GM12878 (cell line): ENCODE results near the gene MSX1. TPM values are rescaled to one million over a fixed set of nuclear protein-coding genes. Genes with fewer than 3 reads are reported as not detected.

ENCODE experiments used
- ATAC-seq: fragments of 200-7000 bp; cut with Tn5 transposase; 3 replicates; pipeline ENCODE4 v1.9.1; 2020; ENCODE audit warnings: mild to moderate bottlenecking, moderate library complexity
- BruUV-seq: library from RNA; stranded (reverse); fragments of 400-500 nt; replicated peaks from 2 replicates; lab custom pipeline; 2021; lab: Mats Ljungman, UMichigan
- CTCF ChIA-PET: fragments of 300-600 bp; sonication (Branson Sonifier 250); formaldehyde crosslinking; extraction: SDS; loops from one replicate; lab custom pipeline; 2021; ENCODE audit warnings: inconsistent platforms; lab: Yijun Ruan, JAX
- POLR2A ChIA-PET: fragments of 350-600 bp; formaldehyde crosslinking; extraction: SDS; loops from one replicate; lab custom pipeline; 2021; ENCODE audit warnings: inconsistent platforms; lab: Charles Lee
- RAD21 ChIA-PET: fragments of 300-600 bp; sonication (Branson Sonifier 250); formaldehyde crosslinking; loops from one replicate; lab custom pipeline; 2023; ENCODE audit warnings: antibody characterized with exemption; ENCODE audit not compliant: unreplicated experiment; lab: Charles Lee
- SMC1A ChIA-PET: fragments of 300-600 bp; sonication (Branson Sonifier 250); formaldehyde crosslinking; loops from one replicate; lab custom pipeline; 2023; ENCODE audit not compliant: unreplicated experiment, uncharacterized antibody; lab: Charles Lee
- DNase-seq: peaks from one replicate; pipeline ENCODE4 v3.0.0-alpha.2; 2011; ENCODE audit warnings: low read depth, low spot score
- FAIRE-seq: peaks from 3 replicates; lab custom pipeline; 2011; peaks lifted over from hg19 to GRCh38; lab: Jason Lieb, UNC
- H2AFZ ChIP-seq: 2 replicates; pipeline ENCODE4 v1.6.0; 2011; ENCODE audit warnings: low read depth, low read length, control low read depth; ENCODE audit not compliant: control insufficient read depth
- H3K27ac ChIP-seq: 2 replicates; pipeline ENCODE4 v1.5.1; 2011; ENCODE audit warnings: control low read depth; ENCODE audit not compliant: control insufficient read depth, insufficient read depth
- H3K27me3 ChIP-seq, 2 experiments: replicated peaks in 1 of 2; 2 replicates each; pipeline versions ENCODE4 v1.6.0 to v1.6.1; 2011; ENCODE audit warnings: low read length in 1 of 2; ENCODE audit not compliant: control insufficient read depth in 2 of 2, insufficient read depth in 2 of 2
- H3K36me3 ChIP-seq, 2 experiments: 2 replicates each; pipeline ENCODE4 v1.5.1; 2011; ENCODE audit warnings: low read length in 1 of 2; ENCODE audit not compliant: control insufficient read depth in 2 of 2, insufficient read depth in 2 of 2
- H3K4me1 ChIP-seq: 2 replicates; pipeline ENCODE4 v1.6.1; 2011; ENCODE audit warnings: mild to moderate bottlenecking, low read length, moderate library complexity, mixed read lengths; ENCODE audit not compliant: control insufficient read depth, insufficient read depth
- H3K4me2 ChIP-seq: 2 replicates; pipeline ENCODE4 v1.6.0; 2011; ENCODE audit warnings: control low read depth; ENCODE audit not compliant: control insufficient read depth, insufficient read depth
- H3K4me3 ChIP-seq: fragments of 200-600 bp; sonication (generic); 2 replicates; pipeline ENCODE4 v1.5.1; 2016
- H3K79me2 ChIP-seq: 2 replicates; pipeline ENCODE4 v1.6.0; 2011; ENCODE audit warnings: low read length; ENCODE audit not compliant: control insufficient read depth, insufficient read depth
- H3K9ac ChIP-seq: 2 replicates; pipeline ENCODE4 v1.8.0; 2011; ENCODE audit warnings: low read length, control low read depth, mixed read lengths; ENCODE audit not compliant: control insufficient read depth, insufficient read depth
- H3K9me3 ChIP-seq: replicated peaks from 3 replicates; pipeline ENCODE4 v1.5.1; 2011; ENCODE audit warnings: mild to moderate bottlenecking, low read length; ENCODE audit not compliant: control insufficient read depth, insufficient read depth
- H4K20me1 ChIP-seq: 2 replicates; pipeline ENCODE4 v1.6.0; 2011; ENCODE audit not compliant: control insufficient read depth, insufficient read depth
- ESRRA ChIP-seq: IDR thresholded peaks from 2 replicates; pipeline ENCODE4 v1.6.1; 2012; ENCODE audit warnings: mild to moderate bottlenecking, low read length, improper control_type of control experiment
- MEF2A ChIP-seq: IDR thresholded peaks from 2 replicates; pipeline ENCODE4 v1.6.1; 2011; ENCODE audit warnings: low read depth, mild to moderate bottlenecking, low read length, moderate library complexity; ENCODE audit not compliant: insufficient read depth
- MXI1 ChIP-seq: fragments of 150-350 bp; IDR thresholded peaks from 2 replicates; pipeline ENCODE4 v1.6.1; 2011; ENCODE audit warnings: low read depth, mild to moderate bottlenecking, inconsistent platforms, low read length, improper control_type of control experiment
- POLR2AphosphoS5 ChIP-seq: IDR thresholded peaks from 2 replicates; pipeline ENCODE4 v1.6.1; 2011; ENCODE audit warnings: mild to moderate bottlenecking, low read length, inconsistent platforms
- WGBS: methylation state at CpG from one replicate; pipeline ENCODE4 v1.1.6; 2016; ENCODE audit warnings: low lambda C conversion rate; ENCODE audit not compliant: insufficient replicate concordance, insufficient coverage; ENCODE audit errors: missing lambda C conversion rate; 5-methylcytosine and 5-hydroxymethylcytosine counted together
- in situ Hi-C: fragments of 300-500 bp; cut with MboI; formaldehyde crosslinking; loops from 9 replicates; pipeline ENCODE4 v1.14.3; 2018; ENCODE audit warnings: mixed read lengths
- intact Hi-C: fragments of 100-400 bp; cut with micrococcal nuclease; formaldehyde crosslinking; loops from one replicate; pipeline ENCODE4 v1.14.2; 2022; ENCODE audit not compliant: unreplicated experiment
- polyA plus RNA-seq, 11 experiments: library from polyadenylated mRNA; depleted of rRNA in 4 of 11; unstranded in 6 of 11; stranded (reverse) in 5 of 11; fragments of >200 nt; fragmentation: Nextera tagmentation in 4 of 11; fragmentation: Illumina TruSeq in 1 of 11; extraction: Ambion mirVana in 4 of 11; extraction: Trizol in 1 of 11; gene quantifications; 1 replicate in 1 of 11; 2 replicates in 10 of 11; pipeline versions ENCODE4 v1.2.1 to v1.2.3, GENCODE V29; 2011 to 2016; ENCODE audit warnings: inconsistent platforms in 2 of 11, missing spikeins in 2 of 11, low read depth in 1 of 11
- total RNA-seq, 4 experiments: library from RNA; depleted of rRNA in 3 of 4; stranded (reverse); fragments of >200 nt in 3 of 4; fragmentation: Illumina TruSeq in 1 of 4; extraction: Trizol in 1 of 4; gene quantifications; 2 replicates each; pipeline versions ENCODE4 v1.2.1 to v1.2.3, GENCODE V29; 2013 to 2021

Gene MSX1
- total and polyA plus RNA-seq, 10 of the 15 experiments (the other 5 are each of a cell fraction or from before 2014, with no cell fraction given): 0.04 to 0.56 (median 0.15) TPM; not detected in 2

DNA sequence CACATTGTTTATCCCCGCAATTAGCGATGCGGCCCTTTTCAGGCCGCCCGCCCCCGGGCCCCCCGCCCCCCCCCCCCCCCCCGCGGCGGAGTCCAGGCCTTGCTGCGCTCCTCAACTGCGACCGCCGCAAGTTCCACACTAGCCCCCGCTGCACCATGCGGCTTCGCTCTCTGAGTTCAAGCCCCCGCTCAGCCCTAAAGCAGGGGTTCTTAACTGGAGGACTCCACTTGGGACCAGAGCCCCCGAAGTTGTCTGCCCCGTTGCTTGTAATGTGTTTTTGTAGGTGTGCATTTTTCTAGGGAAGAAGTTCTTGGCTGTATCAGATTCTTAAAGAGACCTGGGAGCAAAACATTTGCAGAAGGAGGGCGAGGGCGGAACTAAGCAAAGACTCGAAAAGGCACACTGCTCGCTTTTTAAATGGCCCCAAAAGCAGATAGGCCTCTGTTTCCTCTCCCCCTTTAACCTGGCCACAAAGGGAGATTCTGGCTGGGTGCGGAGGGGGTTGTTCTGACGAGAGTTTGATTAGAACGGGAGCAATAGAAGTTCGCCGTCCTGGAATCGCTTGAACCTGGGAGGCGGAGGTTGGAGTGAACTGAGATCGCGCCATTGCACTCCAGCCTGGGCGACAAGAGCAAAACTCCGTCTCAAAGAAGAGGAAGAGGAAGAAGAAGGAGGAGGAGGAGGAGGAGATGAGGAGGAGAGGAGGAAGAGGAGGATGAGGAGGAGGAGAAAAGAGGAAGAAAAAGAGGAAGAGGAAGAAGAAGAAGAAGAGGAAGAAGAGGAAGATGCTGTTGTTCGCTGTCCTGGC lies 2.3 kb upstream of the MSX1 start:
- intact Hi-C loops (no loop called here), in situ Hi-C loops (no loop called here)
- H3K4me3 ChIP-seq: no peak overlapping the region
- no peak for FAIRE-seq
- no peaks in the 10 kb centered on the region; the same call in 1 of the 2 replicates for H3K4me1 ChIP-seq
- TF ChIP-seq POLR2AphosphoS5 (no peak), ESRRA (no peak), MXI1 (no peak)
- ATAC-seq: no peak
- H3K27ac ChIP-seq: no peak overlapping the region
- ChIA-PET POLR2A (no interaction called here), RAD21 (no interaction called here), CTCF (no interaction called here), SMC1A (no interaction called here)
- H3K79me2 ChIP-seq: no peaks in the 10 kb centered on the region
- H3K36me3 ChIP-seq: no peaks in the 10 kb centered on the region
- peaks cover 4% of the 10 kb centered on the region; the same call in 2 of the 3 replicates for H3K9me3 ChIP-seq
- no peaks in the 10 kb centered on the region for H4K20me1 ChIP-seq
- no peak overlapping the region for H3K9ac ChIP-seq
- no peak overlapping the region for H2AFZ ChIP-seq
- 64% methylated on average over 21 of the region's 36 CpGs for WGBS
- DNase-seq: no peak
- no TSS peak for BruUV-seq
- H3K27me3 ChIP-seq: peaks cover 16 to 27% of the 10 kb centered on the region in 2 experiments
- H3K4me2 ChIP-seq: no peak overlapping the region

DNA sequence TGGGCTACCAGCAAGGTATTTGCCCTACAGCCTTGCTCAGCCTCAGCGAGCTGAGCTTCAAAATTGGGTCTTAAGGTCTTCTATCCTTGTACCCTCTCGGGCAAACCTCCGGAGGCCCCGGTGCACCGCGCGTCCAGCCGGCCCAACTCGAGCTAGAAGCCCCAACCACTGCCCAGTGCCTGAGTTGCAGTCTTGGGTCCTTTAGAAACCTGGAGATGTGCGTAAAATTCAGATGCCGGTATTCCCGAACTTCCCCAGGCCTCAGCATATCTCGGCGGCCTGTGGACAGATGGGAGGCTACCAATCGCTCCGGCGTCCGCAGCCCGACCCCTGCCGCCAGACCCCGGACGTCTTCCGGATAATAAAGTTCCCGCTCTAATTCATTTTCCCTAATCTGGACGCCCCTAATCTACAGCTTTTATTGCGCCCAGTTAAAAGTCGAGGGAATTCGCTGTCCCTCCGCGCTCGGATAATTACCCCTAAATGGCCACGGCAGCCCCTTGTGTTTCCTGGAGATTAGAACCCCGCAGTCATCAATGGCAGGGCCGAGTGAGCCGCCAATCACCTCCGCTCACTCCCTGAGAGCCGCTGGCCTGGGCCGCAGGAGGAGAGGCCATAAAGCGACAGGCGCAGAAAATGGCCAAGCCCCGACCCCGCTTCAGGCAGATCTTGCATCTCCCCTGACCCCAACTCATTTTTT lies 1.5 kb upstream of the MSX1 start:
- intact Hi-C loops: no loop called here
- CTCF ChIA-PET: no interaction called here
- in situ Hi-C loops: no loop called here
- Histone ChIP-seq H3K4me3 (no peak overlapping the region), H3K9me3 (peaks cover 4% of the 10 kb centered on the region; the same call in 2 of the 3 replicates), H3K36me3 (no peaks in the 10 kb centered on the region), H3K4me1 (no peaks in the 10 kb centered on the region), H3K4me2 (no peak overlapping the region), H3K27me3 (peaks cover 16 to 27% of the 10 kb centered on the region in 2 experiments), H4K20me1 (no peaks in the 10 kb centered on the region), H3K9ac (no peak overlapping the region), H3K79me2 (no peaks in the 10 kb centered on the region), H3K27ac (no peak overlapping the region), H2AFZ (no peak overlapping the region)
- RAD21 ChIA-PET: no interaction called here
- no peak for DNase-seq
- BruUV-seq: no TSS peak
- POLR2A ChIA-PET: no interaction called here
- WGBS: 65% methylated on average over 42 of the region's 42 CpGs
- no peak for FAIRE-seq
- TF ChIP-seq MEF2A: no peak
- SMC1A ChIA-PET: no interaction called here
- no peak for ATAC-seq
